Erythroblast (primary cell): ENCODE measurements around the gene RSAD1.
A peak's percentile ranks its signal among the peaks of the same experiment; 100 is the strongest.

ENCODE experiments used
- DNase-seq, 2 experiments: peaks; one replicate each; lab custom pipeline; 2025; lab: John Stamatoyannopoulos, UW
- GATA1 ChIP-seq: IDR thresholded peaks from 2 replicates; pipeline ENCODE4 v1.6.1; 2011; ENCODE audit warnings: low read depth, mild to moderate bottlenecking, control low read depth, low read length, moderate library complexity
- POLR2A ChIP-seq: IDR thresholded peaks from 2 replicates; pipeline ENCODE4 v1.6.1; 2011; ENCODE audit warnings: mild to moderate bottlenecking, low read length

Gene RSAD1

DNA sequence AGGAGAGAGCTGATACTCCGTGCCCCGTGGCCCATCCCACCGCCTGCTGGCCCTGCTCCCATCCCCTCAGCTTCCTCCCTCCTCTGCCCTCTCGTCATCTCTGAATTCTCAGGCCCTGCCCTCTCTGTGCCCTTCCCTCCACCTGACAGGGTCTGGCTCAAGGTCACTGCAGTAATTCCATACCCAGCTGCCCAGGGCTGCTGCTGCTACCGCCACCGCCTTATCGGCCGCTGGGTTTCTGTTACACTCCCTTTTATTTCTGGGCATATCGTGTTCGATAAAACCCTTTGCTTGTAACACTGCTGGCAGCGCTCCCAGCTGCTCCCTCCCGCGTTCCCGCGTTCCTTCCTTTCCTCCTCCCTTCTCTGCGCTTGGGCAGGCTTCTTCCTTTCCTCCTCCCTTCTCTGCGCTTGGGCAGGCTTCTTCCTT is 55.1 kb downstream of the RSAD1 start:
- peak; percentile 68 to 79 for DNase-seq

GRCh38 chr17:50534222-50534978 is 55.7 kb downstream of the RSAD1 start:
- TF ChIP-seq GATA1: no peak
- no peak for TF ChIP-seq POLR2A
- DNase-seq: peak; percentile 53 to 55

More for the DNA sequence above, 55.1 kb downstream of the RSAD1 start:
- no peak for TF ChIP-seq POLR2A
- no peak for TF ChIP-seq GATA1

DNA sequence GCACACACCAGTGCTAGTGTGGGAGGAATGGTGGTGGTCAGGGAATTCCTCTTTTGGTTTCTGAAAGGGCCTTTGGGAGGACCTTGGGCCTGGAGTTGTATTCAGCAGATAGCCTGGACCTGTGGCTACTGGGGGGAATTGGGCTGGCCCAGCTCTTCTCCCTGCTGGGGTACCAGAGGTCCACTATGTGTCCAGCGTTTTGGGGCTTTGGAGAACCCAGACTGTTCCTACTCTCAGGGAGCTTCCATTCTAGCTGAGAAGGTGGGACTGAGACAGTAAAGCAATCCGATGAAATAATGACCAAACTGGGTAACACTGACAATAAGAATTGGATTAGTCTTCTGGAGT is 56.3 kb downstream of the RSAD1 start:
- no peak for DNase-seq
- TF ChIP-seq GATA1 (no peak), POLR2A (no peak)

DNA sequence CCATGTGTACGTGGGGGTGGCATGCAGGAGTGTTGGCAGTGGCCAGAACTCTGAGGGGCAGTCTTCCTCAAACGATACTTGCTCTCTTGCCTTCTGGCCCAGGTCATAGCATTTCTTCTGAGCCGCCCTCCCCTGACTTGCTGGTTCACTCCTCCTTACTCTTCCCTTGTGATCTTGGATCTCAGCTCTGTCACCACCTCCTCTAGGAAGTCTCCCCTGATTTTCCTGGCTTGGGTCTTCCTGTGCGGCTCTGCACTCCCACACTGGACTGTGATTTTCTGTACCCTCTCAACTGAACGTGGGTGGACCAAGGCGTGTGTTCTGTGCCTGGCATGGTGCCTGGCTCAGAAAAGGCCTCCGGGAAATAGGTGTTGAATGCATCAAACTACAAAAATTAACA is 56.7 kb downstream of the RSAD1 start:
- DNase-seq: no peak
- TF ChIP-seq GATA1 (no peak), POLR2A (no peak)
